Effector memory CD4-positive, alpha-beta T cell (primary cell): ENCODE measurements around the gene ZFAND2B.

ENCODE experiments used
- DNase-seq, 3 donors: peaks; one replicate each; pipeline ENCODE4 v3.0.0-alpha.2; 2020
- H3K27ac ChIP-seq: 2 replicates; pipeline ENCODE4 v1.7.0; 2013; ENCODE audit warnings: mild to moderate bottlenecking, low read length, moderate library complexity; ENCODE audit not compliant: insufficient read depth, poor library complexity, severe bottlenecking
- H3K27me3 ChIP-seq: replicated peaks from 2 replicates; pipeline ENCODE4 v1.7.0; 2013; ENCODE audit warnings: mild to moderate bottlenecking, low read length; ENCODE audit not compliant: insufficient read depth, control insufficient read depth, poor library complexity, severe bottlenecking
- H3K36me3 ChIP-seq: 2 replicates; pipeline ENCODE4 v1.7.0; 2013; ENCODE audit warnings: mild to moderate bottlenecking, low read length, moderate library complexity; ENCODE audit not compliant: control insufficient read depth, insufficient read depth
- H3K4me1 ChIP-seq: 2 replicates; pipeline ENCODE4 v1.7.0; 2013; ENCODE audit warnings: low read length, mild to moderate bottlenecking; ENCODE audit not compliant: control insufficient read depth, insufficient read depth, poor library complexity, severe bottlenecking
- H3K4me3 ChIP-seq: 2 replicates; pipeline ENCODE4 v1.7.0; 2013; ENCODE audit warnings: low read length, low read depth, mild to moderate bottlenecking; ENCODE audit not compliant: insufficient read depth, poor library complexity, severe bottlenecking
- H3K9me3 ChIP-seq: 2 replicates; pipeline ENCODE4 v1.7.0; 2013; ENCODE audit warnings: mild to moderate bottlenecking, low read length, moderate library complexity; ENCODE audit not compliant: control insufficient read depth

The ZFAND2B gene

DNA sequence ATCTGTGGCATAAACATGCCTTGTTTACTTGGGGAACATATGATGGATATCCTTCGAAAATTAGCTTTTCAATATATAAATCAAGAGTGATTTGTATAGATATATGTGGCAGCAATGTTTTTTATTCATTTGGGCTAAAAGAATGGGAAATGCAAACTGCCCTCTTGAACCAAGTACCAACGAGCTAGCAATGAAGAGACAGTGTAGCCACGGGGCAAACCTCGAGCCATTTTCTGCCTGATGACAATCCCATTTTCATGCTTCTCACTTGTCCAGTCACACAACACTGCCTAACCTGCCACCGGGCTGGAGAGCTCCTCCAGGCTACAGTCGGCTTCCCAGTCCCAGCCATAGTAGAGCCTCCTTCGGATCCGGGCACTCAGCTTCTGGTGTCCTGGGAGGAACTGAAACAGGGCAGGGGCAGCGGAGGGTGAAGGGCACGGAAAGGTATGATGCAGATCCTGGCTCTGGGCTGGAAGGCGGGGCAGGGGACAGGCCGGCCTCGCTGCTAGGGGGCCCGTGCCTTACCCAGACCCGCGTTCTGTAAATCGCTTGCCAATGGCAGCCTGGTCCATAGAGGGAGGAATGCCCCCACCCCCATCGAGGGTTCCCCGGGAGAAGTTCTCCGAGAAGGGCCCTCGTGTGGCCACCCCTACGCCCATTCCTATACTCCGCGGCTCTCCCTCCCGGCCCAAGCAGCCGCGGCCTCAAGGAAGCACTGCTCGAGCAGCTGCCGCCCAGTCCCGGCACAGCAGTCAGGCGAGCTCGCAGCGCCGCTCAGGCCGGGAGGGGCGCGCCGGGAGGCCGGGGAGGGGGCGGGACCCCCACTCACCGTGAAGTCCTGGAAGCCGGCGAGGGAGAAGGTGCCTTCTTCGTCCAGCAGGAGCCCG, 30.4 kb upstream of the ZFAND2B start:
- no peaks in the 10 kb centered on the region for H3K9me3 ChIP-seq
- peak overlapping the region; percentile 82 for H3K4me3 ChIP-seq
- H3K27ac ChIP-seq, result peak overlapping the region; percentile 99
- H3K4me1 ChIP-seq, result peaks cover 43% of the 10 kb centered on the region
- no peaks in the 10 kb centered on the region for H3K27me3 ChIP-seq
- H3K36me3 ChIP-seq, result peaks cover 43% of the 10 kb centered on the region
- DNase-seq, result peak in 1 of 3 donors; percentile 5

GRCh38 chr2:219176818-219177551, 29.6 kb upstream of the ZFAND2B start, which contains the start of gene CNPPD1:
CNPPD1 (minus strand) TSS chr2:219176925; CDS start chr2:219176828, 97 bp downstream.
- peak within 1 kb of the TSS; percentile 82 for H3K4me3 ChIP-seq
- H3K4me1 ChIP-seq, result peaks cover 43% of the 10 kb centered on the region
- H3K9me3 ChIP-seq, result no peaks in the 10 kb centered on the region
- peak within 1 kb of the TSS; percentile 99 for H3K27ac ChIP-seq
- H3K36me3 ChIP-seq, result peaks cover 50% of the 10 kb centered on the region
- peak; percentile 76 to 84 (median 78) for DNase-seq
- no peaks in the 10 kb centered on the region for H3K27me3 ChIP-seq

DNA sequence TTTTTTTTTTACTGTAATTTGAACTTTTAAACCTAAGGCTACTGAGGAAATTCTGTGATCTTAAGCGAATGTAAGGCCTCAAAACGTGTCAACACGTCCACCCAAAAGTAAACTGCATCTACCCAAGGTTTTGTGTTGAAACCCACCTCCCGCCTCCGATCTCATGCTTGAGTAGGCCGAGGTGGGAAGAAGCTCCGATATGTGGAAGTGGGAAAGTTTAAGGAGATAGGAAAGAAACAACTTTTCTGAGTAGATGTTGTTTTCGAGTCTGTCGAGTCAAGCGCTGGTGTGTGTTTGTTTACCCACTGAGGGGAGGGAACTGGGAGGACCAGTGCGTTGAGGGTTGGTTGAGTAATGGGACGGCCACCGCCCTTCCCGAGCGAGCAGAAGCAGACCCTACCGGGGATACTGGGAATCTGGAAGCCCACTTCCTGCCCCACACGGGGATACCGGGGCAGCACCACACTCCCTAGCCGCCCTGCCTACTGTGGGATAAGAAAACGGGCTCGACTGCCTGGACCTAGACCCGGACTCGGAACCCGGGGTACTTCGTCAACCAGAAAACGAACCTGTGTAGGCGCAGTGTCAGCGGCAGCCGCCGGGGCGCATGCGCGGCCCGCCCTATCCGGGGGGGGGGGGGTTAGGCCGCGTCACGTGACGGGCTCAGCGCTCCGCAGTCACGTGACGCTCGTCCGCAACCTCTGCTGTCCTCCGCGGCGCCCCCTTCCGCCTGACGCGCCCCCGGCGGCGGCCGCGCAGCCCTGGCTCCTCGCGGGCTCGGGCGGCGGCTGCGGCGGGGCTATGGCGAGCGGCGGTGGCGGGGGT, 28.8 kb upstream of the ZFAND2B start, which contains the start of gene RETREG2:
Gene RETREG2, plus strand, starts transcription at position 724 of the 825 bp plus-strand sequence. Its CDS starts 78 bp downstream, at position 802.
- H3K27ac ChIP-seq, result peak within 1 kb of the TSS; percentile 99
- peak; percentile 70 to 80 (median 72) for DNase-seq
- H3K27me3 ChIP-seq, result no peaks in the 10 kb centered on the region
- H3K9me3 ChIP-seq, result no peaks in the 10 kb centered on the region
- H3K4me3 ChIP-seq, result peak within 1 kb of the TSS; percentile 82
- H3K4me1 ChIP-seq, result peaks cover 46% of the 10 kb centered on the region
- peaks cover 50% of the 10 kb centered on the region for H3K36me3 ChIP-seq

DNA sequence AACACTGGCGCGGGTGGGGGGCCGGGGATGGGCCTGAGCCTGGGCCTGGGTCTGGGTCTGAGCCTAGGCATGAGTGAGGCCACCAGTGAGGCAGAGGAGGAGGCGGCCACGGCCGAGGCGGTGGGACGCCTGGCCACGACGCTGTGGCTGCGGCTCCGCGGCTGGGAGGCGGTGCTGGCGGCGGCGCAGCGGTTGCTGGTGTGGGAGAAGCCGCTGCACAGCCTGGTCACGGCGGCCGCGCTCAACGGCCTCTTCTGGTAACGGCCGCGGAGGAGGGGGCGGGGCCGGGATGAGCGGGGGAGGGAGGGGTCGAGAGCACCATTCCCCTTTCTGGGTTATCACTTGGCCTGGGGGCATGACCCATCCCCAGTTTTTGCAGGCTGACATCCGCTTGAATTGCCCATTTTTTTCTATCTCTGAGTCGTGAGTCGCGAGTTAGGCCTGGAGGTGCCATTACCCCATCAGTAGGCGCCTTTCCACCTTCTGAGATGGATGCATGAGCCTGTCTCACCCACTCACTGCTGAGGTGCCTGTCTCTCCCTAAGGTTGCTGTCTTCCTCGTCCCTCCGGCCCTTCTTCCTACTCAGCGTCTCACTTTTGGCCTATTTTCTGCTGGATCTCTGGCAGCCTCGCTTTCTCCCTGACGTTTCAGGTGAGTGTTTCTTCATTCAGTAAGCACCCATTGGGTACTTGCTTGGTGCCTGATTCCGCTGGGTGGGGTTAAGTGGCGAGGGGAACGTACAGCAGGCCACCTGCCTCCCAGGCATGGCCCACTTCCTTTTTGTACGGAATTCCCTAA, 28.0 kb upstream of the ZFAND2B start:
- Histone ChIP-seq H3K9me3 (no peaks in the 10 kb centered on the region), H3K4me1 (peaks cover 46% of the 10 kb centered on the region), H3K36me3 (peaks cover 51% of the 10 kb centered on the region), H3K27ac (peak overlapping the region; percentile 99), H3K4me3 (peak overlapping the region; percentile 82), H3K27me3 (no peaks in the 10 kb centered on the region)
- DNase-seq, result peak in 2 of 3 donors; percentile 35 to 43

DNA sequence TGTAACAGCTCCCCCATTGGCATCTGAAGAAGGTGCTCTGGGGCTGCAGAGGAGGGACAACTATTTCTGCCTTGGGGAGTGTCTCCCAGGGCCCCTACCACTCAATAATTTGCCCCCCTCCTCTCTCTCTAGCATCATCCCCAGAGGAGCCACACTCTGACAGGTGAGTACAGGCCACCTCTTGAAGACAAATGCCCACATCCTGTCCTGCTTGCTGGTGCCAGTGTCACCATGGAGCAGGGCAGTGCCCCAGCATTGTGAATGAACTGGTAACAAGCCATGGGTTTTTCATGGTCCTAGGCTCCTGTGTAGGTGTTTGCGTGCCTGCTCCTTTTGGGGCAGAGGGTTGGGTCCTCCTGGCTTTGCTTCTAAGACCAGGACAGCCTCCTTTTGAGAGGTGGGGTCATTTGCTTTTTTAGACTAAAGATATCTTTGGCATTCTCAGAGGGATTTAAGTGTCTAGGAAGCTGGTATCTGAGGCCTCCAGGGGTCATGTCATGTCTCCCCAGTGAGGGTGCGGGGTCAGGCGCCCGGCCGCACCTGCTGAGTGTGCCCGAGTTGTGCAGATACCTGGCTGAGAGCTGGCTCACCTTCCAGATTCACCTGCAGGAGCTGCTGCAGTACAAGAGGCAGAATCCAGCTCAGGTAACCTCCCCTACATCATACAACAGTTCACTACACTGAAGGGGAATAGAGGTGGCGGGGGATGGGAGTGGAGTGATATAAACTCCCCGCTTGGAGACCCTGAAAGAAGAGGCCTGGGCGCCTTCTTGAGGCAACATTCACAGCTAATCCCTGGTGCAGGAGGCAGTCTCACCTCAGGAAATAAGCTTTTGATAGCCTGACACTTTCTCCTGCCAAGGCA, 26.7 kb upstream of the ZFAND2B start:
- H3K27ac ChIP-seq, result no peak overlapping the region
- peaks cover 39% of the 10 kb centered on the region for H3K4me1 ChIP-seq
- H3K4me3 ChIP-seq, result no peak overlapping the region
- H3K27me3 ChIP-seq, result no peaks in the 10 kb centered on the region
- H3K9me3 ChIP-seq, result no peaks in the 10 kb centered on the region
- H3K36me3 ChIP-seq, result peaks cover 43% of the 10 kb centered on the region
- no peak for DNase-seq

DNA sequence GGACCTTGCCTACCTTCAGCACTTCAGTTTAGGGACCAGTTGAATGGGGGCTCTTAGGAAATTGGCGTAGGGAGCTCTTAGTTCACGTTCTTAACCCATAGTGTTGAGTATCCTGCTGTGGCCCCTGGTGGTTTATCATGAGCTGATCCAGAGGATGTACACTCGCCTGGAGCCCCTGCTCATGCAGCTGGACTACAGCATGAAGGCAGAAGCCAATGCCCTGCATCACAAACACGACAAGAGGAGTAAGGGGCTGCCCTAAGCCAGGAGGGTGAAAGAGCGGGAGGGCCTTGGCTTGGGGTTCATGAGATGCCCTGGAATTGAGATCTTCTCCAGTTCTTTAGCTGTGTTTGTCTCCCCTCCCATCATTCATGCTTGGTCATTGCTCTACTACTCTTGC, 25.6 kb upstream of the ZFAND2B start:
- no peaks in the 10 kb centered on the region for H3K9me3 ChIP-seq
- peaks cover 45% of the 10 kb centered on the region for H3K36me3 ChIP-seq
- H3K4me3 ChIP-seq, result no peak overlapping the region
- H3K27me3 ChIP-seq, result no peaks in the 10 kb centered on the region
- DNase-seq, result no peak
- H3K27ac ChIP-seq, result no peak overlapping the region
- H3K4me1 ChIP-seq, result peaks cover 31% of the 10 kb centered on the region

- H3K36me3 ChIP-seq, result peaks cover 45% of the 10 kb centered on the region
- no peak for DNase-seq
- H3K4me1 ChIP-seq, result peaks cover 25% of the 10 kb centered on the region
- no peak overlapping the region for H3K27ac ChIP-seq
- H3K27me3 ChIP-seq, result no peaks in the 10 kb centered on the region
- no peaks in the 10 kb centered on the region for H3K9me3 ChIP-seq
- no peak overlapping the region for H3K4me3 ChIP-seq
These were observed 25.1 kb upstream of the ZFAND2B start for GRCh38 chr2:219181531-219181930.

GRCh38 chr2:219182331-219183150, 24.0 kb upstream of the ZFAND2B start:
- H3K27me3 ChIP-seq, result no peaks in the 10 kb centered on the region
- peaks cover 19% of the 10 kb centered on the region for H3K4me1 ChIP-seq
- DNase-seq, result no peak
- H3K9me3 ChIP-seq, result no peaks in the 10 kb centered on the region
- no peak overlapping the region for H3K27ac ChIP-seq
- H3K4me3 ChIP-seq, result no peak overlapping the region
- peaks cover 45% of the 10 kb centered on the region for H3K36me3 ChIP-seq
